NT2/D1 (cell line): ENCODE results near the gene MYOF.

Experiments
- YY1 ChIP-seq: IDR thresholded peaks from 2 replicates; pipeline ENCODE4 v1.6.1; 2011; ENCODE audit not compliant: insufficient read length, insufficient read depth
- ZNF274 ChIP-seq: IDR thresholded peaks from 2 replicates; pipeline ENCODE4 v1.6.1; 2011; ENCODE audit warnings: mild to moderate bottlenecking, low read depth, low read length

GRCh38 chr10:93393211-93393610 is 88.9 kb downstream of the MYOF start:
- no peak for TF ChIP-seq YY1
- TF ChIP-seq ZNF274 = no peak
